ENCODE results near the gene DENND4A. TPM values are rescaled to one million over a fixed set of nuclear protein-coding genes. Genes with fewer than 3 reads are reported as not detected.
A peak's percentile ranks its signal among the peaks of the same experiment; 100 is the strongest.

DENND4A gene
- total and polyA plus RNA-seq, 9 of the 15 experiments (the other 6 are each of a cell fraction or from before 2014, with no cell fraction given): 6.8 to 32.3 (median 19.9) TPM

DNA sequence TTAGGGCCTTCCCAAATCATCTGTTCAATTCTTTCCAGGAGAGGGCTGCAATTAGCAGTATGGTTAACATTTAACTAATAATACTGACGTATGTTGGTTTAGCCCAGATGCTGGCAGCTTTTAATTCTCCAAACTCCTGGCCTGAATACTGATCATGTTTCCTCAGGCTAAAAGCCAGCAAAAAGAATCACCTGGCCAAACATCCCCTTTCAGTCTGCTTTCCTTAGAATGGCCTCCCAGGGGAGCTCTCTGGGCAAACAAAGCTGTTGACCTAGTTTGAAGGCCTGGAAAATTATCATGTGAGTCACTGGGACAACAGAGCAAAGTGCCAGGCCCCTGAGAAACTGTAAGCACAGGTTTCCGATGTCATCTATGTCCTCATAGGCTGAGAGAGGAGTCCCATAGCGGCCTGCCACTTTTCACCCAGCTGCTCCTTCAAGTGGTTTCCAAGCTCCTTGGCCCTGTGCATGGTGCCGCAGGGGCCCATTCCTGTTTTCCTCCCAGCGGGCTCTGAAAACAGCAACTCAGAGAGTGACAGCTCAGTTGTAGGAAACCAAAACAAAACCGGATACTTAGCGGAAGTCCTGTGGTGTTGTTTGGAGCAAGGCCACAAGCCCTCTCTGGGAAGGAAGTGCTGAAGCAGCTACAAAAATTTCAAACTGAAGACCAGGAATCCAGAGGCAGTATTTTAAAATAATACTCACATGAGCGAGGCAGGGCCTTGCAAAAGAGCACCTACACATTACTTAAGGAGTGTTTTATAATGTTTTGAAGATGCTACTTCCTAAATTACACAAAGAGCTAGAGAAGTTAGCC, 40.7 kb upstream of the DENND4A start (continued):
- TF ChIP-seq, protein P1, sequence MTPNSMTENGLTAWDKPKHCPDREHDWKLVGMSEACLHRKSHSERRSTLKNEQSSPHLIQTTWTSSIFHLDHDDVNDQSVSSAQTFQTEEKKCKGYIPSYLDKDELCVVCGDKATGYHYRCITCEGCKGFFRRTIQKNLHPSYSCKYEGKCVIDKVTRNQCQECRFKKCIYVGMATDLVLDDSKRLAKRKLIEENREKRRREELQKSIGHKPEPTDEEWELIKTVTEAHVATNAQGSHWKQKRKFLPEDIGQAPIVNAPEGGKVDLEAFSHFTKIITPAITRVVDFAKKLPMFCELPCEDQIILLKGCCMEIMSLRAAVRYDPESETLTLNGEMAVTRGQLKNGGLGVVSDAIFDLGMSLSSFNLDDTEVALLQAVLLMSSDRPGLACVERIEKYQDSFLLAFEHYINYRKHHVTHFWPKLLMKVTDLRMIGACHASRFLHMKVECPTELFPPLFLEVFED (CRISPR knock-in tag; conservative IDR thresholded peaks at IDR 0.05): no peak
- no peak for TF ChIP-seq RFX7 (CRISPR knock-in tag; IDR thresholded peaks at IDR 0.05)
- no peak for TF ChIP-seq ZNF77 (CRISPR knock-in tag; IDR thresholded peaks at IDR 0.05)
- TF ChIP-seq IRF1 (CRISPR knock-in tag; IDR thresholded peaks at IDR 0.05; ENCODE audit: borderline replicate concordance): no peak
- TF ChIP-seq ZNF184 (CRISPR knock-in tag; IDR thresholded peaks at IDR 0.05): no peak
- TF ChIP-seq, protein P2, sequence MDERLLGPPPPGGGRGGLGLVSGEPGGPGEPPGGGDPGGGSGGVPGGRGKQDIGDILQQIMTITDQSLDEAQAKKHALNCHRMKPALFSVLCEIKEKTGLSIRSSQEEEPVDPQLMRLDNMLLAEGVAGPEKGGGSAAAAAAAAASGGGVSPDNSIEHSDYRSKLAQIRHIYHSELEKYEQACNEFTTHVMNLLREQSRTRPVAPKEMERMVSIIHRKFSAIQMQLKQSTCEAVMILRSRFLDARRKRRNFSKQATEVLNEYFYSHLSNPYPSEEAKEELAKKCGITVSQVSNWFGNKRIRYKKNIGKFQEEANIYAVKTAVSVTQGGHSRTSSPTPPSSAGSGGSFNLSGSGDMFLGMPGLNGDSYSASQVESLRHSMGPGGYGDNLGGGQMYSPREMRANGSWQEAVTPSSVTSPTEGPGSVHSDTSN (CRISPR knock-in tag; IDR thresholded peaks at IDR 0.05; ENCODE audit: low read depth): no peak
- TF ChIP-seq, protein P2 (tag; conservative IDR thresholded peaks at IDR 0.05; ENCODE audit: low read depth): peak; percentile 75
- 0 out of 2 replicates have a peak, but pooled peaks have one; percentile 48 for TF ChIP-seq ZNF197 (CRISPR knock-in tag; IDR thresholded peaks at IDR 0.05; ENCODE audit: low read depth)
- TF ChIP-seq ETV1 (tag; conservative IDR thresholded peaks at IDR 0.05; ENCODE audit: low read depth): peak; percentile 83
- TF ChIP-seq E4F1 (CRISPR knock-in tag; IDR thresholded peaks at IDR 0.05; ENCODE audit: borderline replicate concordance): no peak
- TF ChIP-seq SUPT5H (IDR thresholded peaks at IDR 0.05): peak; percentile 47; the same call in 1 of the 2 replicates
- TF ChIP-seq RFX5 (IDR thresholded peaks at IDR 0.05; ENCODE audit: low read depth, low read length): no peak
- peak; percentile 92 for TF ChIP-seq PRDM10 (IDR thresholded peaks at IDR 0.05; ENCODE audit: partially characterized antibody)
- no peak for TF ChIP-seq ILF3 (IDR thresholded peaks at IDR 0.05; ENCODE audit: borderline replicate concordance)
- no peak for TF ChIP-seq MEF2A (IDR thresholded peaks at IDR 0.05; ENCODE audit: control insufficient read depth, low read depth, low read length)
